HepG2 (cell line): Measurements from ENCODE around the gene TAS2R13. TPM values are rescaled to one million over a fixed set of nuclear protein-coding genes. Genes with fewer than 3 reads are reported as not detected.

ENCODE experiments used
- ATAC-seq: fragments of 200-7000 bp; cut with Tn5 transposase; 3 replicates; pipeline ENCODE4 v1.9.1; 2020; ENCODE audit warnings: mild to moderate bottlenecking, moderate library complexity
- BruUV-seq: library from RNA; stranded (reverse); fragments of 400-500 nt; replicated peaks from 2 replicates; lab custom pipeline; 2021; lab: Mats Ljungman, UMichigan
- CTCF ChIA-PET: fragments of 300-600 bp; formaldehyde crosslinking; extraction: SDS; loops from one replicate; lab custom pipeline; 2021; ENCODE audit warnings: low total read pairs, inconsistent platforms, low intra/inter-chr PET ratio; lab: Yijun Ruan, JAX
- POLR2A ChIA-PET: fragments of 350-600 bp; sonication (Branson Sonifier 250); formaldehyde crosslinking; loops from one replicate; lab custom pipeline; 2020; ENCODE audit warnings: antibody characterized with exemption, inconsistent platforms; lab: Yijun Ruan, JAX
- DNase-seq: peaks from one replicate; pipeline ENCODE4 v3.0.0-alpha.2; 2015; ENCODE audit warnings: low spot score
- FAIRE-seq: peaks from 3 replicates; lab custom pipeline; 2011; peaks lifted over from hg19 to GRCh38; lab: Jason Lieb, UNC
- H2AFZ ChIP-seq: one replicate; pipeline ENCODE4 v1.6.1; 2011; ENCODE audit warnings: low read length, inconsistent platforms
- H3K27ac ChIP-seq: fragments of 300-600 bp; 3 replicates; pipeline ENCODE4 v1.8.0; 2011; ENCODE audit warnings: mixed run types, mild to moderate bottlenecking, mixed read lengths, low read length, inconsistent platforms; ENCODE audit not compliant: insufficient read depth; ENCODE audit errors: extremely low read length
- H3K27me3 ChIP-seq, 2 experiments: fragments of 200-600 bp in 1 of 2; 2 replicates in 1 of 2; 3 replicates in 1 of 2; pipeline versions ENCODE4 v1.6.0 to v1.8.0; 2011; ENCODE audit warnings: low read length in 2 of 2, mild to moderate bottlenecking in 2 of 2, moderate library complexity in 2 of 2, inconsistent platforms in 1 of 2; ENCODE audit not compliant: insufficient read depth in 2 of 2, control insufficient read depth in 1 of 2
- H3K36me3 ChIP-seq, 2 experiments: fragments of 200-600 bp in 1 of 2; replicated peaks in 1 of 2; 2 replicates in 1 of 2; 3 replicates in 1 of 2; pipeline versions ENCODE4 v1.5.1 to v1.8.0; 2011; ENCODE audit warnings: low read length in 2 of 2, inconsistent platforms in 1 of 2; ENCODE audit not compliant: insufficient read depth in 2 of 2, control insufficient read depth in 1 of 2
- H3K4me1 ChIP-seq: 2 replicates; pipeline ENCODE4 v1.5.1; 2012; ENCODE audit warnings: low read length, inconsistent platforms; ENCODE audit not compliant: insufficient read depth
- H3K4me2 ChIP-seq: 2 replicates; pipeline ENCODE4 v1.6.0; 2011; ENCODE audit warnings: low read depth, low read length, inconsistent platforms
- H3K4me3 ChIP-seq, 3 experiments: fragments of 200-600 bp in 1 of 3; sonication (generic), shearing (Covaris generic) in 1 of 3; replicated peaks in 1 of 3; 2 replicates each; pipeline ENCODE4 v1.5.1; 2011 to 2016; ENCODE audit warnings: low read length in 3 of 3, inconsistent platforms in 2 of 3, low read depth in 2 of 3, mild to moderate bottlenecking in 2 of 3, control low read depth in 1 of 3, mixed read lengths in 1 of 3; ENCODE audit not compliant: insufficient read depth in 1 of 3
- H3K79me2 ChIP-seq: one replicate; pipeline ENCODE4 v1.6.1; 2011; ENCODE audit warnings: low read length, inconsistent platforms; ENCODE audit not compliant: insufficient read depth
- H3K9ac ChIP-seq: 2 replicates; pipeline ENCODE4 v1.6.0; 2011; ENCODE audit warnings: mild to moderate bottlenecking, low read depth, low read length, inconsistent platforms; ENCODE audit not compliant: insufficient read depth
- H3K9me3 ChIP-seq: 2 replicates; pipeline ENCODE4 v1.5.1; 2012; ENCODE audit warnings: mild to moderate bottlenecking, low read length
- H4K20me1 ChIP-seq: 2 replicates; pipeline ENCODE4 v1.6.0; 2011; ENCODE audit warnings: inconsistent platforms, mild to moderate bottlenecking, low read length, moderate library complexity; ENCODE audit not compliant: insufficient read depth
- FOXK2 ChIP-seq: fragments of 450-650 bp; IDR thresholded peaks from 2 replicates; pipeline ENCODE4 v1.6.1; 2016
- IRX3 ChIP-seq: sonication (generic); formaldehyde crosslinking; IDR thresholded peaks from 2 replicates; pipeline ENCODE4 v1.8.1; 2023; ENCODE audit warnings: mild to moderate bottlenecking, low read depth, missing genetic modification reagents, borderline replicate concordance
- KMT2A ChIP-seq: sonication (generic); formaldehyde crosslinking; IDR thresholded peaks from 2 replicates; pipeline ENCODE4 v1.4.0; 2020; ENCODE audit warnings: missing genetic modification reagents
- RXRB ChIP-seq: IDR thresholded peaks from 2 replicates; pipeline ENCODE4 v1.6.1; 2016; ENCODE audit warnings: borderline replicate concordance, missing genetic modification reagents, missing compliant biosample characterization
- SRSF1 ChIP-seq: fragments of 200-400 bp; formaldehyde crosslinking; optimal IDR thresholded peaks from 2 replicates; pipeline ENCODE3; 2017; ENCODE audit warnings: mild to moderate bottlenecking, low read depth, low read length, moderate library complexity
- ZNF138 ChIP-seq: sonication (generic); formaldehyde crosslinking; IDR thresholded peaks from 2 replicates; pipeline ENCODE4 v1.5.0; 2020; ENCODE audit warnings: mild to moderate bottlenecking, low read depth, missing genetic modification reagents
- ZNF530 ChIP-seq: sonication (generic); formaldehyde crosslinking; IDR thresholded peaks from 2 replicates; pipeline ENCODE4 v1.5.0; 2020; ENCODE audit warnings: low read depth, mild to moderate bottlenecking, missing genetic modification reagents
- ZNF543 ChIP-seq: sonication (generic); formaldehyde crosslinking; IDR thresholded peaks from 2 replicates; pipeline ENCODE4 v1.4.0; 2020; ENCODE audit warnings: mild to moderate bottlenecking, missing genetic modification reagents
- ZNF766 ChIP-seq: sonication (generic); formaldehyde crosslinking; IDR thresholded peaks from 2 replicates; pipeline ENCODE4 v1.5.0; 2020; ENCODE audit warnings: missing genetic modification reagents, borderline replicate concordance
- in situ Hi-C: cut with HindIII; loops from 2 replicates; pipeline ENCODE4 v1.10.0; 2017; ENCODE audit warnings: low pct_unique_long_range_greater_than_20kb; ENCODE audit not compliant: extremely low pct_ligation_motif_present
- intact Hi-C: fragments of 100-400 bp; cut with micrococcal nuclease; formaldehyde crosslinking; loops from one replicate; pipeline ENCODE4 v1.10.0; 2022; ENCODE audit not compliant: unreplicated experiment
- polyA plus RNA-seq, 8 experiments: library from polyadenylated mRNA; depleted of rRNA in 3 of 8; stranded (reverse) in 7 of 8; unstranded in 1 of 8; fragments of >200 nt; fragmentation: Illumina TruSeq in 4 of 8; extraction: Trizol in 4 of 8; gene quantifications; 2 replicates each; pipeline versions ENCODE4 v1.2.1 to v1.2.3, GENCODE V29; 2011 to 2016; ENCODE audit warnings: low read depth in 4 of 8, missing spikeins in 1 of 8, mixed read lengths in 1 of 8; ENCODE audit not compliant: insufficient read depth in 1 of 8
- total RNA-seq, 5 experiments: library from RNA; depleted of rRNA; stranded (reverse); fragments of >200 nt; fragmentation: Illumina TruSeq; extraction: Trizol; gene quantifications; 2 replicates each; pipeline ENCODE4 v1.2.3, GENCODE V29; 2016; ENCODE audit warnings: low read depth in 1 of 5
- TF ChIP-seq, protein P1 (sequence below): sonication (generic); formaldehyde crosslinking; IDR thresholded peaks from 2 replicates; pipeline ENCODE4 v1.5.0; 2020; ENCODE audit warnings: mild to moderate bottlenecking, missing genetic modification reagents
- TF ChIP-seq, protein P2 (sequence below): sonication (generic); formaldehyde crosslinking; IDR thresholded peaks from 2 replicates; pipeline ENCODE4 v1.4.0; 2020; ENCODE audit warnings: mild to moderate bottlenecking, missing genetic modification reagents
- TF ChIP-seq, protein P3 (sequence below): IDR thresholded peaks from 2 replicates; pipeline ENCODE4 v1.6.1; 2016; ENCODE audit warnings: missing compliant biosample characterization, missing genetic modification reagents, borderline replicate concordance

Gene TAS2R13
- total and polyA plus RNA-seq, 2 of the 13 experiments (the other 11 are each of a cell fraction or from before 2014, with no cell fraction given) = 0.33 to 1.3 TPM

DNA sequence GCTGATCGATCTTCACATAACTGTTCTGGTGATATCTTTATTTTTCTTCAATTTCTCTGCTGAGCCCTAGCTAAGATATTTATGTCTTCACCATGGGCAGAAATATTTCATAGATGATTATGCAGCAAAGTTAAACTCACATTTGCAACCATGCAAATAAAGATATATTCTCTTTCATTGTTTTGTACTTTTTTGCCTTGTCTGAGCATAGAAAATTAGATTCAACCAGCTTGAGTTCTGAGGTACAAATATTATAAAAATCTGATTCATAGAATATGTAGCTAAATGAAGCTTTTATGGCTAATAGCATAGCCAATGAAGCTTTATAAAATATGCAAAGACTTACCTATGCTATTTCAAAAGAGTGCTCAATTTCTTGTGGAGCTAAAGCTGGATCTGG lies at the start of gene TAS2R13 (continued):
- TF ChIP-seq ZNF530 (CRISPR knock-in tag) (no peak), ZNF766 (CRISPR knock-in tag) (no peak), SRSF1 (no peak), IRX3 (no peak), ZNF543 (CRISPR knock-in tag) (no peak), ZNF138 (CRISPR knock-in tag) (no peak), FOXK2 (no peak)
- TF ChIP-seq, protein P1, sequence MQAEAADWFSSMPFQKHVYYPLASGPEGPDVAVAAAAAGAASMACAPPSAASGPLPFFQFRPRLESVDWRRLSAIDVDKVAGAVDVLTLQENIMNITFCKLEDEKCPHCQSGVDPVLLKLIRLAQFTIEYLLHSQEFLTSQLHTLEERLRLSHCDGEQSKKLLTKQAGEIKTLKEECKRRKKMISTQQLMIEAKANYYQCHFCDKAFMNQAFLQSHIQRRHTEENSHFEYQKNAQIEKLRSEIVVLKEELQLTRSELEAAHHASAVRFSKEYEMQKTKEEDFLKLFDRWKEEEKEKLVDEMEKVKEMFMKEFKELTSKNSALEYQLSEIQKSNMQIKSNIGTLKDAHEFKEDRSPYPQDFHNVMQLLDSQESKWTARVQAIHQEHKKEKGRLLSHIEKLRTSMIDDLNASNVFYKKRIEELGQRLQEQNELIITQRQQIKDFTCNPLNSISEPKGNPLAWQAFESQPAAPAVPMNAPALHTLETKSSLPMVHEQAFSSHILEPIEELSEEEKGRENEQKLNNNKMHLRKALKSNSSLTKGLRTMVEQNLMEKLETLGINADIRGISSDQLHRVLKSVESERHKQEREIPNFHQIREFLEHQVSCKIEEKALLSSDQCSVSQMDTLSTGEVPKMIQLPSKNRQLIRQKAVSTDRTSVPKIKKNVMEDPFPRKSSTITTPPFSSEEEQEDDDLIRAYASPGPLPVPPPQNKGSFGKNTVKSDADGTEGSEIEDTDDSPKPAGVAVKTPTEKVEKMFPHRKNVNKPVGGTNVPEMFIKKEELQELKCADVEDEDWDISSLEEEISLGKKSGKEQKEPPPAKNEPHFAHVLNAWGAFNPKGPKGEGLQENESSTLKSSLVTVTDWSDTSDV (CRISPR knock-in tag) = no peak
- TF ChIP-seq, protein P2, sequence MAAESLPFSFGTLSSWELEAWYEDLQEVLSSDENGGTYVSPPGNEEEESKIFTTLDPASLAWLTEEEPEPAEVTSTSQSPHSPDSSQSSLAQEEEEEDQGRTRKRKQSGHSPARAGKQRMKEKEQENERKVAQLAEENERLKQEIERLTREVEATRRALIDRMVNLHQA = no peak

DNA sequence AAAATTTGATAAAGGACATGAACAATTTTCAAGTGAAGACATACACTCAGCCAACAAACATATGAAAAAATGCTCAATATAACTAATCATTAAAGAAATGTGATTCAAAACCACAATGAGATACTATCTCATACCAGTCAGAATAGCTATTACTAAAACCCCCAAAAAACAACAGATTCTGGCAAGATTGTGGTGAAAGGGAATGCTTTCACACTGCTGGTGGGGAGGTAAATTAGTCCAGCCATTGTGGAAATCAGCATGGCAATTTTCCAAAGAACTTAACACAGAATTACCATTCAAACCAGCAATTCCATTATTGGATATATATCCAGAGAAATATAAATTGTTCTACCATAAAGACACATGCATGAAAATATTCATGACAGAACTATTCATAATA lies 48.4 kb upstream of the TAS2R13 start:
- FAIRE-seq = no peak
- Histone ChIP-seq H2AFZ (no peak overlapping the region), H3K79me2 (peaks cover 6% of the 10 kb centered on the region), H3K4me1 (no peaks in the 10 kb centered on the region), H3K4me2 (no peak overlapping the region), H4K20me1 (no peaks in the 10 kb centered on the region), H3K36me3 (no peaks in the 10 kb centered on the region), H3K27ac (no peak overlapping the region), H3K27me3 (no peaks in the 10 kb centered on the region), H3K9me3 (no peaks in the 10 kb centered on the region), H3K4me3 (no peak overlapping the region), H3K9ac (no peak overlapping the region)
- ChIA-PET POLR2A (no interaction called here), CTCF (no interaction called here)
- TF ChIP-seq, protein P3, sequence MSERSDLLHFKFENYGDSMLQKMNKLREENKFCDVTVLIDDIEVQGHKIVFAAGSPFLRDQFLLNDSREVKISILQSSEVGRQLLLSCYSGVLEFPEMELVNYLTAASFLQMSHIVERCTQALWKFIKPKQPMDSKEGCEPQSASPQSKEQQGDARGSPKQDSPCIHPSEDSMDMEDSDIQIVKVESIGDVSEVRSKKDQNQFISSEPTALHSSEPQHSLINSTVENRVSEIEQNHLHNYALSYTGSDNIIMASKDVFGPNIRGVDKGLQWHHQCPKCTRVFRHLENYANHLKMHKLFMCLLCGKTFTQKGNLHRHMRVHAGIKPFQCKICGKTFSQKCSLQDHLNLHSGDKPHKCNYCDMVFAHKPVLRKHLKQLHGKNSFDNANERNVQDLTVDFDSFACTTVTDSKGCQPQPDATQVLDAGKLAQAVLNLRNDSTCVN (CRISPR knock-in tag) = no peak
- TF ChIP-seq KMT2A (CRISPR knock-in tag) = no peak
- no peak for TF ChIP-seq RXRB (CRISPR knock-in tag)
- no peak for DNase-seq
- no TSS peak for BruUV-seq
- in situ Hi-C loops (no loop called here), intact Hi-C loops (no loop called here)
- no peak for ATAC-seq
